ENCODE measurements around the gene C20orf144.

DNA sequence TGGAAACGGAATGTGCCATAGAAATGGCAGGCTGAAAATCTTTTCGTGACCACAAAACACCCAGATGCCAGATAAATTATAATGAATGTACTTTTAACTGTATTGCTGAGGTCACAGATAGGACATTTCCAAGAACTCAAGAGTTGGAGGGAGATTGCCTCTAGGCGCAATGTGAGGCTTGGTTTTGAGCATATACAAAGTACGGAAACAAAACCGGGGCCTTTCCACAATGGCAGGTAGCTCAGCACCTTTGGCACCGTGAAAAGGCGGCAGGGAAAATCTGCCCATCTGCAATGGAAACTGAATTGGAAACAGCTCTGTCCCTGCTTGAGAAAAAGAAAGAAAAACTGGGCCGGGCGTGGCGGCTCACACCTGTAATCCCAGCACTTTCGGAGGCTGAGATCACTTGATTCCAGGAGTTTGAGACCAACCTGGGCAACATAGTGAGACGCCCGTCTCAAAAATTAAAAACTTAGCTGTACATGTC, 10.5 kb upstream of the C20orf144 start:
- TF ChIP-seq, protein P1, sequence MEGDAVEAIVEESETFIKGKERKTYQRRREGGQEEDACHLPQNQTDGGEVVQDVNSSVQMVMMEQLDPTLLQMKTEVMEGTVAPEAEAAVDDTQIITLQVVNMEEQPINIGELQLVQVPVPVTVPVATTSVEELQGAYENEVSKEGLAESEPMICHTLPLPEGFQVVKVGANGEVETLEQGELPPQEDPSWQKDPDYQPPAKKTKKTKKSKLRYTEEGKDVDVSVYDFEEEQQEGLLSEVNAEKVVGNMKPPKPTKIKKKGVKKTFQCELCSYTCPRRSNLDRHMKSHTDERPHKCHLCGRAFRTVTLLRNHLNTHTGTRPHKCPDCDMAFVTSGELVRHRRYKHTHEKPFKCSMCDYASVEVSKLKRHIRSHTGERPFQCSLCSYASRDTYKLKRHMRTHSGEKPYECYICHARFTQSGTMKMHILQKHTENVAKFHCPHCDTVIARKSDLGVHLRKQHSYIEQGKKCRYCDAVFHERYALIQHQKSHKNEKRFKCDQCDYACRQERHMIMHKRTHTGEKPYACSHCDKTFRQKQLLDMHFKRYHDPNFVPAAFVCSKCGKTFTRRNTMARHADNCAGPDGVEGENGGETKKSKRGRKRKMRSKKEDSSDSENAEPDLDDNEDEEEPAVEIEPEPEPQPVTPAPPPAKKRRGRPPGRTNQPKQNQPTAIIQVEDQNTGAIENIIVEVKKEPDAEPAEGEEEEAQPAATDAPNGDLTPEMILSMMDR (IDR thresholded peaks at IDR 0.05; ENCODE audit: low read length) = no peak
- TF ChIP-seq EZH2 (optimal IDR thresholded peaks at IDR 0.05; ENCODE audit: low read depth, low read length) = no peak
